H9 (cell line): Measurements from ENCODE around the gene IFT122. TPM values are rescaled to one million over a fixed set of nuclear protein-coding genes. Genes with fewer than 3 reads are reported as not detected.

Experiments
- DNase-seq: peaks from one replicate; pipeline ENCODE4 v3.0.0-alpha.2; 2017
- H2AFZ ChIP-seq: one replicate; pipeline ENCODE4 v1.6.1; 2013; ENCODE audit warnings: mild to moderate bottlenecking, low read length, control low read depth, moderate library complexity
- H2AK5ac ChIP-seq: 2 replicates; pipeline ENCODE4 v1.6.1; 2013; ENCODE audit warnings: low read length, control low read depth, mixed read lengths; ENCODE audit not compliant: insufficient read length
- H2BK120ac ChIP-seq: one replicate; pipeline ENCODE4 v1.6.1; 2013; ENCODE audit warnings: low read depth, mild to moderate bottlenecking, low read length, control low read depth, inconsistent platforms; ENCODE audit not compliant: poor library complexity, severe bottlenecking
- H2BK12ac ChIP-seq: 2 replicates; pipeline ENCODE4 v1.6.1; 2013; ENCODE audit warnings: low read length, control low read depth, mixed read lengths, low read depth; ENCODE audit not compliant: insufficient read length
- H2BK15ac ChIP-seq: 2 replicates; pipeline ENCODE4 v1.6.1; 2013; ENCODE audit warnings: low read depth, low read length, control low read depth
- H2BK20ac ChIP-seq: one replicate; pipeline ENCODE4 v1.6.1; 2013; ENCODE audit warnings: low read depth, mild to moderate bottlenecking, low read length, control low read depth, inconsistent platforms; ENCODE audit not compliant: poor library complexity, severe bottlenecking
- H2BK5ac ChIP-seq: 2 replicates; pipeline ENCODE4 v1.6.1; 2013; ENCODE audit warnings: low read length, control low read depth, mixed read lengths; ENCODE audit not compliant: insufficient read length
- H3K14ac ChIP-seq: 2 replicates; pipeline ENCODE4 v1.6.1; 2013; ENCODE audit warnings: low read length, control low read depth; ENCODE audit not compliant: insufficient read depth
- H3K18ac ChIP-seq: 2 replicates; pipeline ENCODE4 v1.6.1; 2013; ENCODE audit warnings: low read depth, mild to moderate bottlenecking, mixed read lengths, low read length, control low read depth; ENCODE audit not compliant: insufficient read length
- H3K23ac ChIP-seq: 2 replicates; pipeline ENCODE4 v1.6.1; 2013; ENCODE audit warnings: low read length, control low read depth, mixed read lengths, low read depth; ENCODE audit not compliant: insufficient read length
- H3K23me2 ChIP-seq: 2 replicates; pipeline ENCODE4 v1.6.1; 2013; ENCODE audit warnings: low read depth, mild to moderate bottlenecking, mixed read lengths, low read length, control low read depth; ENCODE audit not compliant: insufficient read length, poor library complexity, severe bottlenecking
- H3K27ac ChIP-seq: 2 replicates; pipeline ENCODE4 v1.5.1; 2013; ENCODE audit warnings: low read length, control low read depth, mixed read lengths, low read depth; ENCODE audit not compliant: insufficient read length
- H3K27me3 ChIP-seq: 2 replicates; pipeline ENCODE4 v1.6.1; 2013; ENCODE audit warnings: low read length, control low read depth, inconsistent platforms; ENCODE audit not compliant: insufficient read depth
- H3K4ac ChIP-seq: 2 replicates; pipeline ENCODE4 v1.6.1; 2013; ENCODE audit warnings: low read depth, mild to moderate bottlenecking, control low read depth, inconsistent platforms, low read length, moderate library complexity
- H3K4me1 ChIP-seq: 2 replicates; pipeline ENCODE4 v1.6.1; 2013; ENCODE audit warnings: low read length, control low read depth, inconsistent platforms; ENCODE audit not compliant: insufficient read depth
- H3K4me2 ChIP-seq: 2 replicates; pipeline ENCODE4 v1.6.1; 2013; ENCODE audit warnings: low read length, control low read depth, mixed read lengths; ENCODE audit not compliant: insufficient read length, insufficient read depth
- H3K56ac ChIP-seq: 2 replicates; pipeline ENCODE4 v1.6.1; 2013; ENCODE audit warnings: low read depth, mild to moderate bottlenecking, mixed read lengths, low read length, control low read depth; ENCODE audit not compliant: insufficient read length
- H3K79me1 ChIP-seq: 2 replicates; pipeline ENCODE4 v1.6.1; 2013; ENCODE audit warnings: low read depth, mild to moderate bottlenecking, moderate library complexity, low read length, control low read depth, inconsistent platforms; ENCODE audit not compliant: insufficient read depth, poor library complexity, severe bottlenecking
- H3K79me2 ChIP-seq: 2 replicates; pipeline ENCODE4 v1.6.1; 2013; ENCODE audit warnings: low read length, control low read depth, inconsistent platforms; ENCODE audit not compliant: insufficient read depth
- H3K9ac ChIP-seq: 2 replicates; pipeline ENCODE4 v1.6.1; 2013; ENCODE audit warnings: low read length, control low read depth, mixed read lengths; ENCODE audit not compliant: insufficient read length; ENCODE audit errors: extremely low read depth
- H3K9me3 ChIP-seq: one replicate; pipeline ENCODE4 v1.6.1; 2013; ENCODE audit warnings: low read depth, low read length, inconsistent platforms; ENCODE audit not compliant: control insufficient read depth
- H3T11ph ChIP-seq: one replicate; pipeline ENCODE4 v1.6.1; 2013; ENCODE audit warnings: mild to moderate bottlenecking, low read length, control low read depth, inconsistent platforms
- H4K20me1 ChIP-seq: one replicate; pipeline ENCODE4 v1.6.1; 2013; ENCODE audit not compliant: control insufficient read depth, insufficient read length, insufficient read depth
- H4K5ac ChIP-seq: 2 replicates; pipeline ENCODE4 v1.6.1; 2013; ENCODE audit warnings: low read depth, mild to moderate bottlenecking, mixed read lengths, low read length, control low read depth; ENCODE audit not compliant: insufficient read length
- H4K8ac ChIP-seq: replicated peaks from 2 replicates; pipeline ENCODE4 v1.6.1; 2013; ENCODE audit warnings: low read length, control low read depth, mixed read lengths, low read depth; ENCODE audit not compliant: insufficient read length
- H4K91ac ChIP-seq: 2 replicates; pipeline ENCODE4 v1.6.1; 2013; ENCODE audit warnings: low read depth, mild to moderate bottlenecking, moderate library complexity, mixed read lengths, low read length, control low read depth; ENCODE audit not compliant: insufficient read length
- H3K27ac Mint-ChIP-seq, 3 experiments: 2 replicates in 2 of 3; 3 replicates in 1 of 3; pipeline ENCODE4 v1.8.0; 2020 to 2021; ENCODE audit warnings: mixed read lengths in 3 of 3, mild to moderate bottlenecking in 1 of 3, moderate library complexity in 1 of 3
- H3K27me3 Mint-ChIP-seq: 2 replicates; pipeline ENCODE4 v1.8.0; 2021; ENCODE audit warnings: low read depth, mild to moderate bottlenecking, moderate library complexity, mixed read lengths
- H3K36me3 Mint-ChIP-seq, 3 experiments: 2 replicates in 2 of 3; 3 replicates in 1 of 3; pipeline ENCODE4 v1.8.0; 2020 to 2021; ENCODE audit warnings: low read depth in 3 of 3, mixed read lengths in 3 of 3; ENCODE audit not compliant: insufficient read depth in 1 of 3
- H3K4me1 Mint-ChIP-seq, 2 experiments: 2 replicates each; pipeline ENCODE4 v1.8.0; 2020; ENCODE audit warnings: mixed read lengths in 2 of 2
- H3K4me3 Mint-ChIP-seq, 2 experiments: 2 replicates in 1 of 2; 3 replicates in 1 of 2; pipeline ENCODE4 v1.8.0; 2020 to 2021; ENCODE audit warnings: mild to moderate bottlenecking in 2 of 2, mixed read lengths in 2 of 2, moderate library complexity in 1 of 2
- H3K9me3 Mint-ChIP-seq, 2 experiments: 2 replicates in 1 of 2; 3 replicates in 1 of 2; pipeline ENCODE4 v1.8.0; 2020; ENCODE audit warnings: mild to moderate bottlenecking in 2 of 2, mixed read lengths in 2 of 2, moderate library complexity in 1 of 2
- CTCF ChIP-seq: fragments of 200-600 bp; sonication (generic); conservative IDR thresholded peaks from 3 replicates; pipeline ENCODE4 v1.8.0; 2021; ENCODE audit warnings: antibody characterized with exemption, mild to moderate bottlenecking
- WGBS: extraction: QIAGEN DNeasy Blood & Tissue Kit; methylation state at CpG from one replicate; pipeline ENCODE4 v1.1.7; 2013; ENCODE audit warnings: missing lambda C conversion rate, low lambda C conversion rate, mixed read lengths; ENCODE audit not compliant: insufficient read length; ENCODE audit errors: extremely low coverage; 5-methylcytosine and 5-hydroxymethylcytosine counted together
- total RNA-seq: library from RNA; stranded (reverse); gene quantifications from 2 replicates; pipeline ENCODE4 v1.2.1, GENCODE V29; 2021

The IFT122 gene
- total RNA-seq, 1 experiment from 2014 or later: 19.3 TPM

DNA sequence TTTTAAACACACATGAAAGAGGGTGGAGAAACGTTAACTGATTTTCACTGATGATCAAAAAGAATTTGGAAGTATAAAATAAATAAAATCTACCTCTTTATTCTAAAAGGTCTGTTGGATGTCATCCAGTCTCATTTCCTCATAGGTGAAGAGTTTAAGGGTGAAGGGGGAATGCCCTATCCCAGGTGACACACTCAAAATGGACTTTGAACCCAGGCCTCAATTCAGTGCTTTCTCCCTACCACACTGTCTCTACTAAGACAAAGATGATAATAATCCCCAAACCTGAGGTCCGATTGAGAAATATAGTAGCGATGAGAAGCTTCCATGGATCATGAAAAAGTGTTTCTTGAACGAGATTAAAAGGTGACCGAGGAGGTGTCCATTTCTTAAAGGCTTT, 6.5 kb upstream of the IFT122 start:
- Histone ChIP-seq H3K4me2 (no peak overlapping the region), H4K8ac (no peak overlapping the region), H4K5ac (no peak overlapping the region), H3K27ac (no peak overlapping the region), H4K91ac (no peak overlapping the region), H3K4ac (no peak overlapping the region), H2BK12ac (no peak overlapping the region), H3K4me1 (no peaks in the 10 kb centered on the region; the same call in 1 of the 2 replicates), H2AFZ (no peak overlapping the region), H3K14ac (no peak overlapping the region), H2BK20ac (no peak overlapping the region), H3K79me1 (no peaks in the 10 kb centered on the region), H4K20me1 (no peaks in the 10 kb centered on the region), H2BK5ac (no peak overlapping the region), H3K23ac (no peak overlapping the region), H3T11ph (no peak overlapping the region), H3K18ac (no peak overlapping the region), H2BK15ac (no peak overlapping the region), H3K9ac (no peak overlapping the region), H3K56ac (no peak overlapping the region), H3K9me3 (no peaks in the 10 kb centered on the region), H3K79me2 (no peaks in the 10 kb centered on the region; the same call in 1 of the 2 replicates), H3K23me2 (no peaks in the 10 kb centered on the region), H3K27me3 (no peaks in the 10 kb centered on the region), H2AK5ac (no peak overlapping the region), H2BK120ac (no peak overlapping the region)
- H3K4me3 Mint-ChIP-seq: no peak overlapping the region
- H3K4me1 Mint-ChIP-seq: peaks cover 26 to 27% of the 10 kb centered on the region in 2 experiments
- peaks cover 26 to 79% (median 70%) of the 10 kb centered on the region in 3 experiments; a peak in 6 of 7 replicates for H3K36me3 Mint-ChIP-seq
- no peak overlapping the region for H3K27ac Mint-ChIP-seq
- no peak for DNase-seq
- no peaks in the 10 kb centered on the region for H3K27me3 Mint-ChIP-seq
- no peaks in the 10 kb centered on the region for H3K9me3 Mint-ChIP-seq
- no peak for TF ChIP-seq CTCF
- no CpG with 5 or more reads among the region's 5 CpGs for WGBS
